Thoracic aorta (tissue), 2 donors: ENCODE results near the gene TNRC6C. TPM values are rescaled to one million over a fixed set of nuclear protein-coding genes. Genes with fewer than 3 reads are reported as not detected.

Experiments
- ATAC-seq: fragments of 150-250 bp; one replicate; pipeline ENCODE4 v1.8.0; 2017; ENCODE audit warnings: low read depth; ENCODE audit not compliant: insufficient number of reproducible peaks, low FRiP score
- DNase-seq: peaks from one replicate; pipeline ENCODE4 v3.0.0-alpha.2; 2020; ENCODE audit warnings: low spot score
- H3K27ac ChIP-seq, 2 donors: fragments of 200-600 bp; sonication (generic); 1 replicate in 1 of 2; 2 replicates in 1 of 2; pipeline ENCODE4 v1.5.1; 2016; ENCODE audit warnings: mild to moderate bottlenecking in 2 of 2, moderate library complexity in 2 of 2
- H3K27me3 ChIP-seq: fragments of 200-600 bp; sonication (generic); replicated peaks from 2 replicates; pipeline ENCODE4 v1.6.0; 2016; ENCODE audit warnings: mild to moderate bottlenecking; ENCODE audit not compliant: insufficient read depth
- H3K36me3 ChIP-seq: fragments of 200-600 bp; sonication (generic); one replicate; pipeline ENCODE4 v1.5.1; 2016
- H3K4me1 ChIP-seq, 2 donors: fragments of 200-600 bp; sonication (generic); 1 replicate in 1 of 2; 2 replicates in 1 of 2; pipeline versions ENCODE4 v1.5.1 to v1.6.0; 2016; ENCODE audit warnings: low read depth in 2 of 2, mild to moderate bottlenecking in 1 of 2; ENCODE audit not compliant: control insufficient read depth in 1 of 2
- H3K4me3 ChIP-seq: fragments of 200-600 bp; sonication (generic); 2 replicates; pipeline ENCODE4 v1.5.1; 2016; ENCODE audit warnings: mild to moderate bottlenecking
- H3K9me3 ChIP-seq: fragments of 200-600 bp; sonication (generic); 2 replicates; pipeline ENCODE4 v1.5.1; 2016
- CTCF ChIP-seq: fragments of 200-600 bp; sonication (generic); IDR thresholded peaks from one replicate; pipeline ENCODE4 v1.5.1; 2019; ENCODE audit warnings: antibody characterized with exemption
- total RNA-seq, 2 donors: library from RNA; depleted of rRNA; stranded (reverse); fragments of >200 nt; gene quantifications; one replicate each; pipeline versions ENCODE4 v1.1.0 to v1.2.3, GENCODE V29; 2016

TNRC6C gene
- total RNA-seq, 2 donors from 2014 or later, result 27.8 to 41.1 TPM

DNA sequence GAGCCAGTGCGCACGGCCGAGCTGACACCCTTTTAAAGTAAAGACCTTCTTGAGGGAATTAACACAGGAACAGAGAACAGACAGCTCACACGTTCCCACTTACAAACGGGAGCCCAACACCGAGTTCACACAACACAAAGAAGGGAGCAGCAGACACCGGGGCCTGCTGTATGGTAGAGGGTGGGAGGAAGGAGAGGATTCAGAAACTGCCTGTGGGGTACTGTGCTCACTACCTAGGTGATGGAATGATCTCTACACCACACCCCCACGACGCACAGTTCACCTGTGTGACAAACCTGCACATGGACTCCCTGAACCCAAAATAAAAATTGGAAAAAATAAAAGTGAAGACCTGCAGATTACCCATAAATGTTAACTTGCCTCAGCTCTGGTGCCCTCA lies 137.6 kb downstream of the TNRC6C start:
- H3K27me3 ChIP-seq, result no peaks in the 10 kb centered on the region
- ATAC-seq, result no peak
- no peak for DNase-seq
- H3K27ac ChIP-seq, result no peak overlapping the region
- H3K4me1 ChIP-seq, result no peaks in the 10 kb centered on the region
- no peak overlapping the region for H3K4me3 ChIP-seq
- no peaks in the 10 kb centered on the region for H3K9me3 ChIP-seq
- H3K36me3 ChIP-seq, result peaks cover 76% of the 10 kb centered on the region
- TF ChIP-seq CTCF, result no peak

DNA sequence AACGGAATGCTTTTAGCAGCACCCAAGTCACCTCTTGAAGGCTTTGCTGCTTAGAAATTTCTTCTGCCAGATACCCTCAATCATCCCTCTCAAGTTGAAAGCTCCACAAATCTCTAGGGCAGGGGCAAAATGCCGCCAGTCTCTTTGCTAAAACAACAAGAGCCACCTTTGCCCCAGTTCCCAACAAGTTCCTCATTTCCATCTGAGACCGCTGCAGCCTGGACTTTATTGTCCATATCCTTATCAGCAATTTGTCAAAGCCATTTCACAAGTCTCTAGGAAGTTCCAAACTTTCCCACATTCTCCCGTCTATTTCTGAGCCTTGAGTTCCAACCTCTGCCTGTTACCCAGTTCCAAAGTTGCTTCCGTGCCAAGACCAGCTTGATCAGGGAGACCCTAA lies 142.6 kb downstream of the TNRC6C start:
- TF ChIP-seq CTCF, result no peak
- DNase-seq (no peak), ATAC-seq (no peak)
- H3K27ac ChIP-seq, result no peak overlapping the region
- no peak overlapping the region for H3K4me3 ChIP-seq
- H3K36me3 ChIP-seq, result peaks cover 65% of the 10 kb centered on the region
- no peaks in the 10 kb centered on the region for H3K4me1 ChIP-seq
- H3K9me3 ChIP-seq, result no peaks in the 10 kb centered on the region
- H3K27me3 ChIP-seq, result no peaks in the 10 kb centered on the region

DNA sequence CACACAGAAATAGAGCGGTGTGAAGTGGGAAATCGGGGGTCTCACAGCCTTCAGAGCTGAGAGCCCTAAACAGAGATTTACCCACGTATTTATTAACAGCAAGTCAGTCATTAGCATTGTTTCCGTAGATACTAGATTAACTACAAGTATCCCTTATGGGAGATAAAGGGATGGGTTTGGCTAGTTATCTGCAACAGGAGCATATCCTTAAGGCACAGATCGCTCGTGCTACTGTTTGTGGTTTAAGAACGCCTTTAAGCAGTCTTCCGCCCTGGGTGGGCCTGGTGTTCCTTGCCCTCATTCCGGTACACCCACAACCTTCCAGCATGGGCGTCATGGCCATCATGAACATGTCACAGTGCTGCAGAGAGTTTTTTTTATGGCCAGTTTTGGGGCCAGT lies 143.0 kb downstream of the TNRC6C start:
- H3K9me3 ChIP-seq, result no peaks in the 10 kb centered on the region
- TF ChIP-seq CTCF, result no peak
- H3K4me3 ChIP-seq, result no peak overlapping the region
- no peak for ATAC-seq
- H3K27me3 ChIP-seq, result no peaks in the 10 kb centered on the region
- DNase-seq, result no peak
- H3K27ac ChIP-seq, result no peak overlapping the region
- no peaks in the 10 kb centered on the region for H3K4me1 ChIP-seq
- H3K36me3 ChIP-seq, result peaks cover 61% of the 10 kb centered on the region

DNA sequence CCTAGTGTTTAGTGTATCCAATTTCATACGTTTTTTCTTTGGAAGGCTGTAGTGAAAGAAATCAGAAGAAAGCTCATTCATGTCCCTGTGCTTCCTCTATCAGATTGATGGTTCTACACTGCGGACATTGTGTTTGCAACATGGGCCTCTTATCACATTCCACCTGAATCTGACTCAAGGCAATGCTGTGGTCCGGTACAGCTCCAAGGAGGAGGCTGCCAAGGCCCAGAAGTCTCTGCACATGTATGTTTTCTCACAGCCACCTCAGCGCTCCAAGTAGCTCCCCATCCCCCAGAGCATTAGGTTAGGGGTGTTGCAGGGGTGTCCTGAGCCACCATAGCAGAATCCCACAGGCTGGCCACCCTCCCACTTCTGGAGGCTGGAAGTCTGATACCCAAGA lies 144.8 kb downstream of the TNRC6C start:
- Histone ChIP-seq H3K4me1 (no peaks in the 10 kb centered on the region), H3K27me3 (no peaks in the 10 kb centered on the region), H3K4me3 (no peak overlapping the region), H3K36me3 (peaks cover 50% of the 10 kb centered on the region), H3K27ac (no peak overlapping the region), H3K9me3 (no peaks in the 10 kb centered on the region)
- ATAC-seq (no peak), DNase-seq (no peak)
- no peak for TF ChIP-seq CTCF

DNA sequence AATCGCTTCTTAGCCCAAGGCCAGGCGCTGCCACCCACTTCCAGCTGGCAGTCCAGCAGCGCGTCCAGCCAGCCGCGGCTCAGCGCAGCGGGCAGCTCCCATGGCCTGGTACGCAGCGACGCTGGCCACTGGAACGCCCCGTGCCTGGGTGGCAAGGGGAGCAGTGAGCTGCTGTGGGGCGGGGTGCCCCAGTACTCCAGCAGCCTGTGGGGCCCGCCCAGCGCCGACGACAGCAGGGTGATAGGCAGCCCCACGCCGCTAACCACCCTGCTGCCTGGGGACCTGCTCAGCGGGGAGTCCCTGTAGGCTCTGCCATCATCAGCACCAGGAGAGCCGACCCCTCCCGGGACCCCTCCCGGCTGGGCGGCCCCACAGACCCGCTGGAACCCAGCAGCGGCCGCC lies 146.0 kb downstream of the TNRC6C start:
- H3K9me3 ChIP-seq, result no peaks in the 10 kb centered on the region
- H3K27me3 ChIP-seq, result no peaks in the 10 kb centered on the region
- TF ChIP-seq CTCF, result no peak
- H3K27ac ChIP-seq, result no peak overlapping the region
- DNase-seq (no peak), ATAC-seq (no peak)
- H3K36me3 ChIP-seq, result peaks cover 41% of the 10 kb centered on the region
- no peaks in the 10 kb centered on the region for H3K4me1 ChIP-seq
- H3K4me3 ChIP-seq, result no peak overlapping the region
